WTC11 (cell line): ENCODE results near the gene SEPTIN10.

Source experiments
- ERG ChIP-seq: fragments of 250-450 bp; sonication (Bioruptor Pico); IDR thresholded peaks from 2 replicates; pipeline ENCODE4 v1.8.0; 2021; ENCODE audit warnings: mild to moderate bottlenecking
- HMGXB4 ChIP-seq: sonication (generic); formaldehyde crosslinking; IDR thresholded peaks from 2 replicates; pipeline ENCODE4 v1.8.1; 2023; ENCODE audit warnings: mild to moderate bottlenecking, moderate library complexity, missing genetic modification reagents
- TEAD4 ChIP-seq: sonication (generic); formaldehyde crosslinking; IDR thresholded peaks from 2 replicates; pipeline ENCODE4 v1.8.0; 2022; ENCODE audit warnings: mild to moderate bottlenecking, missing genetic modification reagents
- ZBTB21 ChIP-seq: sonication (generic); formaldehyde crosslinking; IDR thresholded peaks from 2 replicates; pipeline ENCODE4 v1.8.1; 2023; ENCODE audit warnings: mild to moderate bottlenecking, missing genetic modification reagents, borderline replicate concordance
- ZNF281 ChIP-seq: sonication (generic); formaldehyde crosslinking; IDR thresholded peaks from 2 replicates; pipeline ENCODE4 v1.8.0; 2023; ENCODE audit warnings: mild to moderate bottlenecking, missing genetic modification reagents
- ZNF317 ChIP-seq: sonication (generic); formaldehyde crosslinking; IDR thresholded peaks from 2 replicates; pipeline ENCODE4 v1.8.1; 2023; ENCODE audit warnings: low read depth, mild to moderate bottlenecking, moderate library complexity, missing genetic modification reagents, borderline replicate concordance
- TF ChIP-seq, protein P1 (sequence below): fragments of 200-600 bp; IDR thresholded peaks from 2 replicates; pipeline ENCODE4 v1.8.0; 2022; ENCODE audit warnings: antibody characterized with exemption
- TF ChIP-seq, protein P2 (sequence below): sonication (generic); formaldehyde crosslinking; IDR thresholded peaks from 2 replicates; pipeline ENCODE4 v1.8.1; 2023; ENCODE audit warnings: mild to moderate bottlenecking, missing genetic modification reagents

DNA sequence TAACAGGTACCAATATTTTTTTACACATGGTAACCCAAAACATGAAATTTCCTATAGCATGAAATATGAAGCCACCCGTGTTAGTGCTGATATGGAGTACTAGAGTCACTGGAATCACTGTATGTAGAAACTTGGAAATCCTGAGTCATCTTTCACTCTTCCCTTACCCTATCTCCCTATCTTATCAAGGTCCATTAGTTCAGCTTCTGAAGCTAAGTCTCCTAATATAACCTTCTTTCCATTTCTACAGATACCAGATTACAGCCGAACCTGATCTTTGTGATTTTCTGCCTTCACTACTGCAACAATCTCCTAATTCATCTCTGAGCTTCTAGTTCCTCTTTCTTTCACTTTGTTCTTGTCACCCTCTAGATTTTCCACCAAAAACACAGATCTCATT, 59.0 kb downstream of the SEPTIN10 start:
- TF ChIP-seq, protein P1, sequence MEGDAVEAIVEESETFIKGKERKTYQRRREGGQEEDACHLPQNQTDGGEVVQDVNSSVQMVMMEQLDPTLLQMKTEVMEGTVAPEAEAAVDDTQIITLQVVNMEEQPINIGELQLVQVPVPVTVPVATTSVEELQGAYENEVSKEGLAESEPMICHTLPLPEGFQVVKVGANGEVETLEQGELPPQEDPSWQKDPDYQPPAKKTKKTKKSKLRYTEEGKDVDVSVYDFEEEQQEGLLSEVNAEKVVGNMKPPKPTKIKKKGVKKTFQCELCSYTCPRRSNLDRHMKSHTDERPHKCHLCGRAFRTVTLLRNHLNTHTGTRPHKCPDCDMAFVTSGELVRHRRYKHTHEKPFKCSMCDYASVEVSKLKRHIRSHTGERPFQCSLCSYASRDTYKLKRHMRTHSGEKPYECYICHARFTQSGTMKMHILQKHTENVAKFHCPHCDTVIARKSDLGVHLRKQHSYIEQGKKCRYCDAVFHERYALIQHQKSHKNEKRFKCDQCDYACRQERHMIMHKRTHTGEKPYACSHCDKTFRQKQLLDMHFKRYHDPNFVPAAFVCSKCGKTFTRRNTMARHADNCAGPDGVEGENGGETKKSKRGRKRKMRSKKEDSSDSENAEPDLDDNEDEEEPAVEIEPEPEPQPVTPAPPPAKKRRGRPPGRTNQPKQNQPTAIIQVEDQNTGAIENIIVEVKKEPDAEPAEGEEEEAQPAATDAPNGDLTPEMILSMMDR: no peak
- TF ChIP-seq ERG (CRISPR knock-in tag): no peak
- no peak for TF ChIP-seq ZNF281 (CRISPR knock-in tag)
- TF ChIP-seq, protein P2, sequence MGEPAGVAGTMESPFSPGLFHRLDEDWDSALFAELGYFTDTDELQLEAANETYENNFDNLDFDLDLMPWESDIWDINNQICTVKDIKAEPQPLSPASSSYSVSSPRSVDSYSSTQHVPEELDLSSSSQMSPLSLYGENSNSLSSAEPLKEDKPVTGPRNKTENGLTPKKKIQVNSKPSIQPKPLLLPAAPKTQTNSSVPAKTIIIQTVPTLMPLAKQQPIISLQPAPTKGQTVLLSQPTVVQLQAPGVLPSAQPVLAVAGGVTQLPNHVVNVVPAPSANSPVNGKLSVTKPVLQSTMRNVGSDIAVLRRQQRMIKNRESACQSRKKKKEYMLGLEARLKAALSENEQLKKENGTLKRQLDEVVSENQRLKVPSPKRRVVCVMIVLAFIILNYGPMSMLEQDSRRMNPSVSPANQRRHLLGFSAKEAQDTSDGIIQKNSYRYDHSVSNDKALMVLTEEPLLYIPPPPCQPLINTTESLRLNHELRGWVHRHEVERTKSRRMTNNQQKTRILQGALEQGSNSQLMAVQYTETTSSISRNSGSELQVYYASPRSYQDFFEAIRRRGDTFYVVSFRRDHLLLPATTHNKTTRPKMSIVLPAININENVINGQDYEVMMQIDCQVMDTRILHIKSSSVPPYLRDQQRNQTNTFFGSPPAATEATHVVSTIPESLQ: no peak
- TF ChIP-seq HMGXB4: no peak
- no peak for TF ChIP-seq ZNF317
- TF ChIP-seq TEAD4 (CRISPR knock-in tag): no peak
- TF ChIP-seq ZBTB21 (CRISPR knock-in tag): no peak
